DMS153 (cell line): ENCODE data around the gene HSPA12A.

Experiments
- DNase-seq: peaks from one replicate; lab custom pipeline; 2025; lab: John Stamatoyannopoulos, UW

HSPA12A gene

GRCh38 chr10:116668018-116668417 lies 74.3 kb downstream of the HSPA12A start:
- no peak for DNase-seq

DNA sequence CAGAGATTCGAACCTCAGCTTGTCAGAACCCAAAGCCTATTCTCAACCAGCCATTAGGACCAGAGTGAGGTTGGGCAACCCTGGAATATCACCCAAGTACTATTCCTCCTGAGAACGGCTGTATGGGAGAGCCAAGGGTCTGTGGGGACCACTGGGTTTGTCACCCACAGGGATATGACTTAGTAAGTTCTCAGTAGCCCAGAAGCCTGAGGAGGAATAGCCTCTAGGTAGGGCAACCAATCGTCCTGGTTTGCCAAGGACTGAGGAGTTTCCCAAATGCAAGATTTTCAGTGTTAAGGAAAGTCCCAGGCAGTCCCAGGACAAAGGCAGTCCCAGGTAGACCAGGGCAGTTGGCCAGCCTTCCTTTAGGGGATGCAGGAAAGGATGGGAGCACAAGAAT lies 74.9 kb downstream of the HSPA12A start:
- no peak for DNase-seq

DNA sequence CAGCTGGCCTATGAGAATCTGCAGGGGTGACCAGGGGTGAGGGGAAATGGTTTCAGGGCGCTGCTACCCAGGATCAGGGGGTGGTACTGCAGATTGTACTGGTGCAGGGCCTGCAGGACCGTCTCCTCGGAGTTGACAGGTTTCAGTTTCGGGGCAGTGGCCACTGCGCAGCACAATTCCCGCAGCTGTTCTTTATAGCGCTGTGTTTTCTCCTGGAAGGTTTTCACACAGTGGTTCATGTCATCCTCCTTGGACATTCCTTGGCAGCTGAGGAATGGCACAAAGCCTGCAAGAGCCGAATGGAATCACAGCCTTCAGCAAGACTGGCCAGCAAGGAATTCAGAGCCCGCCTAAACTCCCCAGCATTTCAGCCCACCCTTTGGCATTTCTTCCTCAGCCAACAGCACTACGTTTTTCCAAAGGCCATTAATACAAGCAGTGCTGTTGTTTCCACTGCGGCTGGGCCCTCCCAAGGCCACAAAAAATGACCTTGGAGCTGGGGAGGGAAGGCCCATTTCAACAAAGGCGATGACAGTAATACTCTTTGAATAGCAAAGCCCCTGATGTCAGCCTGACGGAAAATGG lies 76.7 kb downstream of the HSPA12A start:
- no peak for DNase-seq

GRCh38 chr10:116664631-116665030 lies 77.7 kb downstream of the HSPA12A start:
- DNase-seq: no peak

GRCh38 chr10:116663342-116663741 lies 79.0 kb downstream of the HSPA12A start:
- no peak for DNase-seq

DNA sequence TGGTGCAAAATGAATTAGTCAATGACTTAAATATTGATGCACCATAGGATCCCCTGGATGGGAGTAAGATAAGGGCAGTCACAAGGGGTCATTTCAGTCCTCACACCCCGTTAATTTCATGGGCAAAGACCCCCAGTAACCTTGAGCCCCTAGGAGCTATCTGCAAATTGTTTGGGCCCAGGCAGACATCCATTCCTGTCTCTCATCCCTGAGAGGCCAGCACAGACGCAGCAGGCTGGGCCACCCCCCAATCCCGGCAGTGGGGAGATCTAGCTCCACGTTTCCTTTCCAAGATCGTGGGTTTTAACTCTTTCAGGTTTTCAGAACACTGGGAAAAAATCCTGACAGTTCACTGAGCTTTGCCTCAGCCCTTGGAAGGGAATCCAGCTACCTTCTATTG lies 81.5 kb downstream of the HSPA12A start:
- no peak for DNase-seq

DNA sequence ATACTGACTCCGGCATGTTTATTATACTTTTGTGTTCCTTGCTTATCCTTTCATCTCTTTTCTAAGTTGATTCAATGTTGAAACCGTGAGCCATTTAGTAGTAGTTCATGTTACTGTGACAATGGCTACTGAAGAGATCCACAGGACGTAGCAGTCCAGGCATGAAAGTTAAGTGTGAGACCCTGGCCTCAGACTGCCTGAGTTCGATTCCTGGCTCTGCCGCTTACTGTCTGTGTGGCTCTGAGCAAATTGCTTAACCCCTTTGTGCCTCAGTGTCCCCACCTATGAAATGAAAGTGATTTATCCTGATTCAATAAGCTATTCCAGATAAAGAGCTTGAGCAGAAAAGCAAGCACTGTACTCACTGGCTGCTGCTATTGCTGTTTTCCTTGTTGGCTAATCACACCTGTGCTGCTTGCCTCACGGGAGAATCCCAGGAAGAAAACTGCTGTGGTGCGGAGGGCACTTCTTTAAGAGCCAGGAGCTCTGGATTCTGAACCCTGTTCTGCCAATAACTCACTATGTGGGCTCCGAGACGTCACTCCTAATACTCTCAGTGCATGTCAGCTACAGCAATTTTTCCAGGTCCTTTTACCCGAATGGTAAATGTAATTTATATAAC lies 83.2 kb downstream of the HSPA12A start:
- DNase-seq: no peak

GRCh38 chr10:116657863-116658551 lies 84.4 kb downstream of the HSPA12A start:
- DNase-seq: no peak

DNA sequence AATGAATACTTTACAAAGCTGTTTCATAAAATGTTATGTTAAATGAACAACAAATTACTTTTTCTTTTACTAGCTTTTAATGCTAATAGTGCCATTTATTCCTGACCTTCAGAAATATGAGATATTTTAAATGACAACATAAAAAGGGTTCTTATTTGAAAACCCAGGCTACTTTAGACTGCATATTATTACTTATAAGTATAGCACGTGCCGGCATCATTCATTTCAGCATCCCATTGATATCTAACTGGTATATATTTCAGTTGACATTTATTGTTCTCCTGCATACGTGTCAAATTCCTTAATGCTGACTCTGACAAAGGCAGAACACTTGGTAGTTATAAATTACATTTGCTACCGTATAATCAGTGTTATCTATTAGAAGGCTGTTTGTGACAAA lies 86.3 kb downstream of the HSPA12A start:
- no peak for DNase-seq

- DNase-seq: no peak
Observed at GRCh38 chr10:116655568-116655967, 86.8 kb downstream of the HSPA12A start.

- DNase-seq: no peak
Observed at GRCh38 chr10:116654816-116655215, 87.5 kb downstream of the HSPA12A start.

GRCh38 chr10:116653885-116654284 lies 88.5 kb downstream of the HSPA12A start:
- no peak for DNase-seq

- no peak for DNase-seq
Observed at GRCh38 chr10:116648903-116649302, 93.5 kb downstream of the HSPA12A start.

DNA sequence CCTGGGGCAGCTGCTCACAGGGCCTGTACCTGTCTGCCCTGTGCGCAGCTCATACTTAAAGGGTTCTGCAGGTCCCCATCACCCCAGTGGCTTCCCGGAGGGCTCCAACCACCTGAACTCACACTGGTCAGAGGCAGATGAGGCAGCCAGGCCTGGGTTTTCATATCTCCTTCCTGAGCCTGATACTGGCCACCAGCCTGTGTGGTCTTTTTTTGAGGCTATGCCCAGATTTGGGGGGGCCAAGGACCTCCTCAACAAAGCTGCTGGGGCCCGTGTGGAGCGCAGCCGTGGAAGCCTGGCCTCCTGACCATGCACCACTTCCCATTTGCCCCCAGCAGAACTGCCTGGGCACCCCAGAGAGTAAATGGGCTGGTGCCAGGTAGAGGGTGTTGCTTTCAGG lies 95.9 kb downstream of the HSPA12A start:
- no peak for DNase-seq

- no peak for DNase-seq
Observed at GRCh38 chr10:116637830-116638229, 104.5 kb downstream of the HSPA12A start.

GRCh38 chr10:116636976-116637375 lies 105.4 kb downstream of the HSPA12A start:
- no peak for DNase-seq

DNA sequence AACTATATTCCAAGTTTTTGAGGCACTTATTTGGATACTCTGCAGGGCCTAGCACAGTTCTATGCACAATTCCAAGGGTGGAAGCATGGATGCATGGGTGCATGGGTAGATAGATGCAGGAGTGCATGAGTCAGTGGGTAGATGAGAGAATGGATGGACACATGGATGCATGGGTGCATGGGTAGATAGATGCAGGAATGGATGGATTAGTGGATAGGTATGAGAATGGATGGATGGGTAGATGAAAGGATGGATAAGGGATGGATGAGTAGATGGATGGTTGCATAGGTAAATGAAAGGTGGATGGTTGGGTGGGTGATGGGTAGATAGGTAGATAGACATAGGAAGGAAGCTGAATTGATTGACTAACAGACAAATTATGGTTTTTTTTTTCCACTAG lies 106.0 kb downstream of the HSPA12A start:
- DNase-seq: no peak

- no peak for DNase-seq
Observed at GRCh38 chr10:116634126-116634975, 108.0 kb downstream of the HSPA12A start.

DNA sequence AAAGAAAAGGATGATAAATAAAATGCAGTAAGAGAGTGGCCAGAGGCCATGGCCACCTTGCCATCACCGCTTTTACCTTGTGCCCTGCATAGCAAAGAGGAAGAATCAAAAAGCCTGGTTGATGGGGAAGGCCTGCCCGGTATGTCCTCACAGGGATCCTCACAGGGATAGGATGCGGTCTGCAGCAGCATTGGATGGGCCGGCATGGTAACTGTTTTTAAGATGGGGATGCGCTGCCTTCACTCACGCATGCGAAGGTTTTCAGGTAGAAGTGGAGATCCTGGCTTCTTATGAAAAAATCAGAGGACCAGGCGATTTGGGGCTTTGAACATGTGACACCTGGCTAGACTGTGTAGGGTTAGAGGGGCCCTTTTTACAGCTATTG lies 109.2 kb downstream of the HSPA12A start:
- DNase-seq: no peak

GRCh38 chr10:116632596-116633215 lies 109.7 kb downstream of the HSPA12A start:
- no peak for DNase-seq

DNA sequence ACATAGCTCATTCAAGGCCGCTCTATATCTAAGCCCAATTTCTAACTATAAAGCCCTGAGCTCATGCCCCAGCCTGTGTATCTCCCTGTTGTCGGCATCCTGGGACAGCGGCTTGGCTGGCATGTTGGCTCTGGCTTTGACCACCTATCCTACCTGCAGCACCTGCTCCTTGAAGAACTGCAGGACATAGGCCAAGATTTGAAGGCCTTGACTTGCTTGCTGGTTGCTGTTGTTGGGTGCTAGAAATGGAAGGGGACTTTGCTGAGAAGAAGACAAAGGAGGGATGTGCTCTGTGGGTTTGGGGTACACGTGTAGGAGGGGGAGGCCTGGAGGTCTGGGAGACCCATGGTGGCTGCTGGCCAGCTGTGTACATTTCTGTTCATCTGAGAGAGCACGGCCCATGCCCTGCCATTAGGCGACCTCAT lies 110.5 kb downstream of the HSPA12A start:
- no peak for DNase-seq

- no peak for DNase-seq
Observed at GRCh38 chr10:116630020-116630419, 112.3 kb downstream of the HSPA12A start.
